NCI-H2081 (cell line): ENCODE results near the gene PTGDR2.

Source experiments
- DNase-seq, 2 experiments: peaks; one replicate each; lab custom pipeline; 2025; lab: John Stamatoyannopoulos, UW

PTGDR2 gene

DNA sequence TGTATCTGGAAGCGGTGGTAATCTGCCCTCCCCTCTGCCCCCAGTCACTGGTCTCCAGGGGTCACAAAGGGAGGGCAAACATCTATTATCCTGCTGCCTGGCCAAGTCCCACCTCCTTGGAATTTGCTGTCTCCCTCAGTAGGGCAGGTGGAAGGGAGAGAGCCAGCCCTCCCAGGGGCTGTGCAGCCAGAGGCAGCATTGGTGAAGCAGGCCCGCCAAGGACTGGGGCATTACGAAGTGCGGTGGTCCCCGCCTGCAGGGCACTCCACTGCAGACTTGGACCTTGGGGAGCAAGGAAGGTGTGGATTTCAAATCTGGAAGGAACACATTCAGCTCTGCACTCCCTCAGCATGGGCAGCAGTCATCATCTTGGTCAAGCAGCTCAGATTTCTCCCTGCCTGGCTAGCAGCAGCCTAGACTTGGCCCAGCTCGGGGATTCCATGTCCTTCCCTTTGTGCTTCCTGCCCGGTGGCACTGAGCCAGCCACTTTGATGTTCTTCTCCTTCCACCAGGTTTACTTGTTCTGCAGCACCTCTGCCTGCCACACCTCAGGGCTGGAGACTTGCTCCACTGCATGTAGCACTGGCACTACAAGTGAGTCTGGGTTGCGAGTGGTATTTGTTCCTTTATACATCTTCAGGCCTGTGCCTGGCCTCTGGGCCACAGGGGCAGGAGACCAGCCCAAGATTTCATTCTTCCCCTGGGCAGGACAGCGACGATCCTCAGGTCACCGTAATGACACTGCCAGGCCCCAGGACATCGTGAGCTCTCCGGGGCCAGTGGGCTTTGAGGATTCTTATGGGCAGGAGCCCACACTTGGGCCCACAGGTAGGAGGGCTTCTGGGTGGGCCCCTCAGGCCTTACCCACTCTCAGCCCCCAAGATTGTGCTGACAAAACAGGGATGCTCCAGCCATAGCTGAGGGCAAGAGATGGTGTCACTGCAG lies 18.9 kb upstream of the PTGDR2 start:
- no peak for DNase-seq

DNA sequence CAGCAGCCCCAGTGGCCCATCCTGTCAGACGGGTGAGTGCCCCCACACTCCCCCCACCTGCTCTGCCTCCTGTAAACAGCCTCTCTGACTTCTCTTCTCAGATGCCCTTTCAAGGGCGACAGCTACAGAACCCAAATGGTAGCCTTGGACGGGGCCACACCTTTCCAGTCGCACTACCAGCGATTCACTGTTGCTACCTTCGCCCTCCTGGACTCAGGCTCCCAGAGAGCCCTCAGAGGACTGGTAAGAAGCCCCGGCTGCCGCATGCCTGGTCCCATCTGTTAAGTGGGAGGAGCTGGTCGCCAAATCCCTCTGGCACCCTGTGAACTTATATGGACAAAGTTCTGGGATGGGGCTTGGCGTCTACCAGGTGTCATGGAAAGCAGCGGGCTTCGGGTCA lies 17.8 kb upstream of the PTGDR2 start:
- DNase-seq: no peak

DNA sequence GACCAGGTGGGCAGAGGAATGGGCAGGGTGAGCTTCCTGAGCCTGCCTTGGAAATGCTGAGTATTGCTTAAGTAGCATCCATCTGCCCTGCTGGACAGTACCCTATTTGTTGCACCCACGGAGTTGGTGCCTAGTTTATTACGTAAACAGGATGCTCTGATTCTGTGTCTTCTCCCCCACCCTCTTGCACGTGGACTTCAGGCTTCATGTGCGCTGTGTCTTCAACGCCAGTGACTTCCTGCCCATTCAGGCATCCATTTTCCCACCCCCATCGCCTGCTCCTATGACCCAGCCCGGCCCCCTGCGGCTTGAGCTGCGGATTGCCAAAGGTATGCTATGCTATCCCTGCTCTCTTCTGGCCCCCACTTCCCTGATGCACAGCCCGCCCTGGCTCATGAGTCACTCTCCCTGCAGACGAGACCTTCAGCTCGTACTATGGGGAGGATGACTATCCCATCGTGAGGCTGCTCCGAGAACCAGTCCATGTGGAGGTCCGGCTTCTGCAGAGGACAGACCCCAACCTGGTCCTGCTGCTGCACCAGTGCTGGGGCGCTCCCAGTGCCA lies 17.3 kb upstream of the PTGDR2 start:
- no peak for DNase-seq

DNA sequence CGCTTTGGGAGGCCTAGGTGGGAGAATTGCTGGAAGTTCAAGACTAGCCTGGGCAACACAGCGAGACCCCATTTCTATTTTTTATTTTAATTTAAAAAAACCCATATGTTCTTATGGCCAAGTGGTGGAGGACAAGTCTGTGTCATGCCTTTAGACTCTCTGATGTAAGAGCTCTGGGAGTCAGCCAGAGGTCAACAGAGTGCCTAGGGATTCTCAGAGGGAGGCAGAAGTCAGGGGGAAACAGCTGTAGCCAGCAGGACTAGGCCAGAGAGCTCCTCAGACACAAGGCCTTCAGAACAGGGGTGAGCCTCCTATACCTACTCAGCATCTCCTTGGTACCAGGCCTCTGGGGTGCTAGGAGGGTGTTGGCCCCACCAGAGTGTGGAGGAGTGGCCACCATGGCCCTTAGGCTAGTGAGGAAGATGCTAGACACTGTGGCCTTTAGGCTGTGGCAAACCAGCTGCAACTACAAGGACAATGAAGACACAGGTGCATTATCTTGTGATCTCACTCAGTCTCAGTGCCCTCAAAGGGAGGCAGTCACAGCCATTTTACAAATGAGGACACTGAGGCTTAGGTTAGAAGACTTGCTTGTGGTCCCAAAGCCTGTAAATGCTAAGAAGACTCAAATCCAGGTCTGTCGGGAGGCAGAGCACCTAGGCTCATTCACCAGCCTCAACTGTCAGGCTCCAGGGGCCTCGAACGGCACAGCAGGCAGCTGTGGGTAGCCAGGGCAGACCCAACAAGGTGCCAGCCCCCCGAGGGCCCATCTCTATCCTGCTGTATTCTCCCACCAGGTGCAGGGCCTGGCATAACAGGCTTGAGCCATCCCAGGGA lies 16.6 kb upstream of the PTGDR2 start:
- no peak for DNase-seq

DNA sequence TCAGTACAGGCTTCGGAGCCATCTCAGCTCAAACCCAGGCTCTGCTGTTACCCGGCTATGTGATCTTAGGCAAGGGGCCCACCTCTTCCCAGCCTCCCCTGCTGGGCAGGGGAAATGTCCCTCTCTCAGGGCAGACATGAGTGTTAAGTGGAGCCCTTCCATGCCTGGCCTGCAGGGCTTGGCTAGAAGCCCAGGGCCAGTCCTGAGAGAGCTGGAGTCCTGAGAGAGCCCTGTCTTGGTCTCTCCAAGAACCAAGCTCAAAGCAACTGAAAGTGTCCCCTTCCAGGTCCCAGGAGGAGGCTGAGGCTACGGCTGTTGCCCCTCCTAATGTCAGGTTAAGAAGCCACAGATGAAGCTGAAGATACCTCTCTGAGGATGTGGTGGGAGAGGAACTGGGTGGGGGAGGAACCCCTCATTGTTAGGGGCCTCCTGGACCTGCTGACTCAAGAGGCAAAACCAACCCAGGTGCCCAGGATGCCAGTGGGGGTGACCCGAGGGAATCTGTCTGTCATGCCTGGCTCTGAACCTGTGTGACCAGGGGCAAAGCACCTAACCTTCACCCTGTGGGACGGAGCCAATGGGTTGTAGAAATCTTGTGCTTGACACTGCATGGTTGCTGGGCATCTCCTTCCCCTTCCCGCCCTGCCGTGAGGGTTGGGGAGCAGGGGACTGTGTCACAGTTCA lies 15.8 kb upstream of the PTGDR2 start:
- no peak for DNase-seq

DNA sequence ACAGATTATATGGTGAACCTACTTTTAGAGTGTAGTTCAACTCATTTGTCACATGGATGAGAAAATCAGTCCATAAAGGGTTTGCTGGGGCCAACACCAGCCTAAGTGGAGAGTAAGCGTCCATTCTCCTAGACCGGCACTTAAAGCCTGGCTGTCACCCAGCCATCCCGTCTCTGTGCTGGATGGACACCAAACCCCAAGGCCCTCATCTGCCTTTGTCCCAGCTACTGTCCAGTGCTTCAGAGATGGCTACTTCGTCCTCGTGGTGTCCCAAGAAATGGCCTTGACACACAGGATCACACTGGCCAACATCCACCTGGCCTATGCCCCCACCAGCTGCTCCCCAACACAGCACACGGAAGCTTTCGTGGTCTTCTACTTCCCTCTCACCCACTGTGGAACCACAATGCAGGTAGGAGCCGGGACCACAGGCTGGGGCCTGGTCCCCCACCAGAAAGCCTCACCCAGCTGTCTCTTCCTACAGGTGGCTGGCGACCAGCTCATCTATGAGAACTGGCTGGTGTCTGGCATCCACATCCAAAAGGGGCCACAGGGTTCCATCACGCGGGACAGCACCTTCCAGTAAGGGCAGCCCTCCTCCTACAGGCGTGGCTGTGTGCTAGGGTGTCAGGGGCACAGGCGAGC lies 15.1 kb upstream of the PTGDR2 start:
- DNase-seq: no peak

DNA sequence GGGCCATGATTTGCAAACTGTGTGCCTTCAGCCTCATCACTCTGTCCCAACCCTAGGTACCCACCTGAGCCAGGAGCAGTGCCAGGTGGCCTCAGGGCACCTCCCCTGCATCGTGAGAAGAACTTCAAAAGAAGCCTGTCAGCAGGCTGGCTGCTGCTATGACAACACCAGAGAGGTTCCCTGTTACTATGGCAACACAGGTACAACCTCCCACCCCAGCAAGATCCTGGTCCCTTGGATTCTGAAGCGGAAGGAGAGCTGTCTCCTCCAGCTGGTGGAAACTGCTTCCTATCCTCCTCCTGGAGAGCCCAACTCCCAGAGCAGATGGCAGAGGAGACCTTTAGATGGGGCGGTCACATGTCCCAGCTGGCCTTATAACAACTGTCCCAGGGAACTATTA lies 14.5 kb upstream of the PTGDR2 start:
- DNase-seq: peak; percentile 16 to 48

DNA sequence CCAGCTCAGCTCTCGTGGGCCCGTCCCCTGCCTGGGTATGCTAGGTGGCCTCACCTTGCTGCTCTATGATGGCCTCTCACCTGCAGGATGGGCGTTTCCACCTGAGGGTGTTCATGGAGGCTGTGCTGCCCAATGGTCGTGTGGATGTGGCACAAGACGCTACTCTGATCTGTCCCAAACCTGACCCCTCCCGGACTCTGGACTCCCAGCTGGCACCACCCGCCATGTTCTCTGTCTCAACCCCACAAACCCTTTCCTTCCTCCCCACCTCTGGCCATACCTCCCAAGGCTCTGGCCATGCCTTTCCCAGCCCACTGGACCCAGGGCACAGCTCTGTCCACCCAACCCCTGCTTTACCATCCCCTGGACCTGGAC lies 13.7 kb upstream of the PTGDR2 start:
- no peak for DNase-seq

DNA sequence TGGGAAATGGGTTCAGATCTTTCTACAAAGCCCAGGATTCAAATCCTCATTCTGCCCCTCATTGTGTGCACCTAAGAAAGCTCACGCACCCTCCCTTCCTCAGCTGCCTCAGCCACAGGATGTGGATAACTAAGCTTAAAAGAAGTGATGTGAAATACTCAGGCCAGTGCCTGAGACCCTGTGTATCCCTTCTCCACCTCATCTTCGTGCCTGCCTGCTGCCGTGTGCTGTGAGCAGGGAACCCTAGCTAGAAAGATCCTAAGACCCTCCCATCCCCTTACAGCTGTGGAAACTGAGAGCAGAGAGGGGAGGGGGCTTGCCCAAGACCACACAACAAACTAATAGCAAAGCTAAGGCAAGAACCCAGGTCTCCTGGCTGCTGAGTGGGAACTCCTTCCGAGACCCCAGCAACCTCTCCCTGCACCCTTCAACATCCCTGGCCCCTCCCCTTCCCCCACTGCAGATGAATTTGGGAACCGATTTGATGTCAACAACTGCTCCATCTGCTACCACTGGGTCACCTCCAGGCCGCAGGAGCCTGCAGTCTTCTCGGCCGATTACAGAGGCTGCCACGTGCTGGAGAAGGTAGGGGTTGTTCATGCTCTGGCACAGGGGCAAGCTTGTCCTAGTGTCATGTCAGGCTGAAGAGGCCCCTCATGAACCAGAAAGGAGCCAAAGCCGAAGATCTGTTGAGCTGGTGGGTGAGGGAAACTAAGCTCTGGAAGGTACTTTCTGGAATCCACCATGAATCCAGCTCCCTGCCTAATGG lies 13.1 kb upstream of the PTGDR2 start:
- no peak for DNase-seq

DNA sequence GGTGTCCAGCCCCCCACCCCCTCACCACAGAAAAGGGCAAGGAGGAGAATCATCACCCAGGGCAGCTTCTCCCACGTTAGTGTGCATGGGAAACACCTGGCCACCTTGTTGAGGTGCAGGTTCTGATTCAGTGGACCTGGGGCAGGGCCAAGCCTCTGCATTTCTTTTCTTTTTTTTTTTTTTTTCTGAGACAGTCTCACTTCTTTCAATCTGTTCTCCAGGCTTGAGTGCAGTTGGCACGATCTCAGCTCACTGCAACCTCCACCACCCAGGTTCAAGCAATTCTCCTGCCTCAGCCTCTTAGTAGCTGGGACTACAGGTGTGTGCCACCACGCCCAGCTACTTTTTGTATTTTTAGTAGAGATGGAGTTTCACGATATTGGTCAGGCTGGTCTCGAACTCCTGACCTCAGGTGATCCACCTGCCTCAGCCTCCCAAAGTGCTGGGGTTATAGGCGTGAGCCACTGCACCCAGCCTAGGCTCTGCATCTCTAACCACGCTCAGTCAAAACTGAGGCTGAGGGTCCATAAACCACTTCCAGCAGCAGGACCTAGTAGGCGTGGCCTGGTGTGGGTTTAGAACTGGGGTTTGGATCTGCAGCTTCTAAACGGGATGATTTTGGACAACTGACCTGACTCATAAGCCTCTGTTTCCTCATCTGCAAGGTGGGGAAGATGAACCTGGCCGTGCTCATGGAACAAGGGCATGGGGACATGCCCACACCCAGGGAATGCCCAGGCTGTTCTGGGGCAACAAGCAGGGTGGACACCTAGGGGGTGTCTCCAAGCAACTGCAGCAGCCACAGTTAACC lies 12.3 kb upstream of the PTGDR2 start:
- DNase-seq: no peak

DNA sequence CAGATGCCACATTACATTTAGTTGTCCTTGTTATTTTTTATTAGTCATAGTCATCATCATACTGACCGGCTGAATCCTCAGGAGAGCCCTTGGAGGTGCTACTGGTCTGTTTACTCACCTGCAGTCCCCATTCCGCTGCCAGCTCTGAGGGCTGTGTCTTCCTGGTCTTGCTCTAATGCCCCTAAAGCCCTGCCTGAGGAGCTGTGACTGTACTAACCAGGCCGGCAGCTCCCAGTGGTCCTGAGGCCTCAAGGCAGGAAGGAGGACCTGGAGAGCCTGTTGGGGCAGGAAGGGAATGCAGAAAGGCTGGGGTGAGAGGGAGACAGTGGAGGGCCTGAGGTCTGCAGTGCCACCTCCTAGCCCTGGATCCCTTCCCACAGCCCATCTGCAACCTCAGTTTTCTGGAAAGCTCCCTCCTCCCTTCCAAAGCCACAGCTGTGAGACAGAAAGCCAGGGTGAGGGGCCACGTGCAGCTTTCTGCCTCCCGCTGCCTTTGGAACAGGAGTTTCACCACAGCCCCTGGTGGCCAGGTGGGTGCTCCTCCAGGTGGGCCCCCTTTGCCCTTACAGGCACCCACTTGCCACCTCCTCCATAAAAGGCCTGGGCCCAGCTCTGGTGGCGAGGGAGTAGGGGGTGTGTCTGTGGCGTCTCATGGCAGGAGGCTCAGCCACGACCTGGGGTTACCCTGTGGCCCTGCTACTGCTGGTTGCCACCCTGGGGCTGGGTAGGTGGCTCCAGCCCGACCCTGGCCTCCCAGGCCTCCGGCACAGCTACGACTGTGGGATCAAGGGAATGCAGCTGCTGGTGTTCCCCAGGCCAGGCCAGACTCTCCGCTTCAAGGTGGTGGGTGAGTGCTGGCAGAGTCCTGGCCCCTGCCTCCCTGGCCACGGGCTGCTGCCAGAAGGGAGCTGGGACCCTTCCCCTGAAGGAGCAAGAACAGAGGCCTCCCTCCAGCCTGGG lies 11.4 kb upstream of the PTGDR2 start, which contains the start of gene ZP1:
Gene ZP1 (plus strand): TSS at position 632 of the 960 bp plus-strand sequence. CDS start 20 bp downstream, at position 652.
- DNase-seq: peak; percentile 45 to 72

DNA sequence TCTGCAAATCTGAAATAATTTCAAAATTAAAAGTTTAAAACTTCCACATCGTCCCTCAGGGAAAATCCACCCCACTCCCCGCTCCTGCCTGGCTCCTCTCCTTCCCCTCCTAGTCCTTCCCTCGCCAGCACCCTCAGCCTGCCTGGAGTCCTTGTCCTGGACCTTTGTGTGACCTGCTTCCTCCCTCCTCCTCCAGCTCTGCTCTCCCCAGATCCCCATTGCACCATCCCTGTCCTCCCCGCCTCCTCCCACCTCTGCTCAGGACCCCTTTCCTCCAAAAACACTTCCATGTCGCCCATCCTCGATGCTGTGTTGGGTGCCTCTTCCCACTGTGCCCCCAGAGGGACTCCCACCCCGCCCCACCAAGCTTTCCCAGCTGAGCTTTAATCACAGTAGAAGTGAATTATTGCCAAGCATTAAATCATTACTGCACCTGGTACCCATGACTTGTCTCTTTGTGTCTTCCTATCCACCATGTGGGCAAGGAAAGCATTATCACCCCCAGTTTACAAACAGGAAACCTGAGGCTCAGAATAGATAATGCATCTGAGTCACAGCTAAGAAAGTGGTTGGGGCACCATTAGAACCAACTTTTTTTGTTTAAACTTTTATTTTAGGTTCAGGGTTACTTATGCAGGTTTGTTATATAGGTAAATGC lies 9.2 kb upstream of the PTGDR2 start:
- DNase-seq: no peak

DNA sequence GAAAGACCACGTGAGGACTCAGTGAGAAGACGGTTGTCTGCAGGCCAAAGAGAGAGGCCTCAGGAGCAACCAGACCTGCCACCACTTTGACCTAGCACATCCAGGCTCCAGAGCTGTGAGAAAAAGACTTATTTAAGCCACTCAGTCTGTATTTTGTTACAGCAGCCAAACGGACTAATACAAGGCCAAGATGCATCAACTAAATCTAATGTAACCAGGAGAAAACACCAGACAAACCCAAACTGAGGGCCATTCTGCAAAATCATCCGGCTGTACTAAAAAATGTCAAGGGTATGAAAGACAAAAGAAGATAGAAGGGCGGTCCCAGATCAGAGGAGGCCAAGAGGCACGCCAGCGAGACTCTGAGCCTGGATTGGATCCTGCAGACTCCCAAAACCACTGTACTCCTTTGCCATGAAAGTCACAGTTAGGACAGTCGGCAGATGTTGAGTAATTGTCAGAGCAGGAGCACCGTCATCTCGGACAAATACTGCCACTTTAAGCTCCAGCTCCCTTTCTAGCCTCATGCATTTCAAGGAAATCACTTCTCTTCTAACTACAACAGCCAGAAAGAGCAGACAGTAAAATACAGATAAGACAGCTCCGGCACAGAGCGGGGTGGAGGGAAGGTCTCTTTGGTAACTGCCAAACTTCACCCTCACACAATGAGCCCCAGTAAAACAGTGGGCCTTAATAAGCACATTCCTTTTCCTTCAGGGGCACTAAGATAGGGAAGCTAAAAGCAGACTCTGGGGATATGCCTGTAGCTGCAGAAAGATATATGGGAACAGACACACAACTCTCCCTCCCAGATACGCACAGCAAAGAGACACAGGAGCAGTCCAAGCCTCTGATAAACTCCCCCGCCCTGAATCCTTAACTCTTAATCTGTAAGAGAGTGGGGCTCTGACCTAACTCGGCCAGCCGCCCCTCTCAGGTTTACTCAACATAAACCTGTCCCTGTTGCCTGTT lies 8.1 kb upstream of the PTGDR2 start:
- DNase-seq: no peak

DNA sequence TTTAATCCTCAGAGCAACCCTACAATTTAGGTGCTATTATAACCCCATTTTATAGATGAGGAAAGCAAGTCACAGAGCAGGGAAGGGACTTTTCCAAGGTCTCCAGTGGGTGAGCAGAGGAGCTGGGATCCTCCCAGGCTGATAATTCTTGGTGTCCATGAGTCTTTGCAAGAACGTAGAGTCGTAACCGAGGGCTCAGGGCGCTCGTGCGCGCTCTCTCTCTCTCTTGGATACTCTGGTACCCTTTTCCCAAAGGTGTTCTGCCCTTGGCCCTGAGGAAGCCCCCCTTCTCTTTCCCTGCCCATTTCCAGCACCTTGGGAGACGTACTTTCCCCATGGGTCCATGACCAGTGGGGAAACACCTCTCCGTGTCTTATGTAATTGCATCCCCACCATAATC lies 6.4 kb upstream of the PTGDR2 start:
- no peak for DNase-seq

DNA sequence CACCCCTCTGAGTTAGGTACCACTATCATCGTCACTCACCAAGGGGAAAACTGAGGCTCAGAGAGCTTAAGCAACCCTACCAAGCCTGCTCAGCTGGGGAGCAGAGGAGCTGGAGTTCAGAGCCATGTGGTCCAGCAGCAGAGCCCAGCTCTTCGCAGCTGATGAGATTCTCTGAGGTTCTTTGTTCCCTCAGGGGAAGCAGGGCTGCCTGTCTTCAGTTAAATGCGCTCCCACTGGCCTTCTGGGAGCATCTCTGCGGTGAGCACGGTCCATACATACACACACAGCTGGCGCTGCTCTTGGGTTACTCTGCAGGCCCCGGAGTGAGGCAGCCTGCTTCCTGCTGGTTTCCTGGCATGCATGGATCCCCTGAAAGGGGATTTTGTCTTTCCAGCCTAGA lies 5.2 kb upstream of the PTGDR2 start:
- DNase-seq: peak; percentile 44 to 70

DNA sequence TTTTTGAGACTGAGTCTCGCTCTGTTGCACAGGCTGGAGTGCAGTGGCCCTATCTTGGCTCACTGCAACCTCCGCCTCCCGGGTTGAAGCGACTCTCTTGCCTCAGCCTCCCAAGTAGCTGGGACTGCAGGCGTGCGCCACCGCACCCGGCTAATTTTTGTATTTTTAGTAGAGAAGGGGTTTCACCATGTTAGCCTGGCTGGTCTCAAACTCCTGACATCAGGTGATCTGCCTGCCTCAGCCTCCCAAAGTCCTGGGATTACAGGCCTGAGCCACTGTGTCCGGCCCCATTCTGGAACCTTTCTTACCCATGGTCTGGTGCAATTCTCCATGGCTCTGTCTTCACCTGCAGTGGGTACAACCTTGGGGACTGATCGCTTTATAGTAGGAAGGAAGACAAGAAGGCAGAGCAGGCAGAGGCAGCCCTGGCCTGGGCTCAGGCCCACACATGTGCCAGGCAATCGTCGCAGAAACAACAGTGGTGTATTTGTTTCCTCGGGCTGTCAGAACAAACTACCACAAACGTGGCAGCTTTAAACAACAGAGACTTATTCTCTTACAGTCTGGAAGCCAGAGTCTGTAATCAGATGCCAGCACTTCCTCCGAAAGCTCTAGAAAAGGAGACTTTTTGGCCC lies 4.0 kb upstream of the PTGDR2 start:
- no peak for DNase-seq
